Activated gamma-delta T cell (primary cell): ENCODE measurements around the gene CCNY.

ENCODE experiments used
- DNase-seq: peaks from one replicate; lab custom pipeline; 2025; lab: John Stamatoyannopoulos, UW

CCNY gene

DNA sequence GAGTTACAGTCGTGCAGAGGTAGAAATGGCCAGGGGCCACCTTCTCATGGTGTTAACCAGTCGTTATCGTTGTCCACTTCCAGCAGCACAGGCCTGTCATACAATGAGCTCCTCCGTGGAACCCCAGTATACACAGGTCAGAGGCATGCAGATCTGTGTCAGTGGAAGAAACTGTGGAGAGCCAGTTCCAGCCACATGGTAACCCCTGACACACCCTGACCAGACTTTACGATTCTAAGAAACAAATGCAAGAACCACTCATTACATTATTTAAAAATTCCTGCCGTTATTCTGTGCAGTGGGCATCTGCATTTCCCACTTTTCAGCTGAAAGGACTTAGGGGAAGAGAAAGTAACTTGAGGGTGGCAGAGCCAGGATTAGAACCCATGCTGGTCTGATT is 245.3 kb downstream of the CCNY start:
- DNase-seq: no peak

DNA sequence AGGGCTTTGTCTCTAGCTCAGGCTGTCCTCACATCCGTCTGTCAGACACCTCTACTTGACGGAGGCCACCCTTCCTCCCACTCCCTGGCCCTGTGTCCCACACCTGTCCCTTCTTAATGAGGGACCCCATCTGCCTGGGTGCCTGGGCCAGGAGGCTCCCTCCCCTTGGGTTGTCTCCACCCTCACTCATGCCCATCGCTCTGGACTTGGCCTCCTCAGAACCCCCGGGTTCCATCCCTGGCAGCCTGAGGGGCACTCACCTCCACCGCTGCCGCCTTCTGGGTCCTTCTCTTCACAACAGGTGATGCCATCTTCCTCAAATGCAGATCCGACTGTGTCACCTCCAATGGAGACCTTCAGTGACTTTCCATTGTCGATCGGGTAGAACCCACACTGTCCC is 248.6 kb downstream of the CCNY start:
- no peak for DNase-seq

DNA sequence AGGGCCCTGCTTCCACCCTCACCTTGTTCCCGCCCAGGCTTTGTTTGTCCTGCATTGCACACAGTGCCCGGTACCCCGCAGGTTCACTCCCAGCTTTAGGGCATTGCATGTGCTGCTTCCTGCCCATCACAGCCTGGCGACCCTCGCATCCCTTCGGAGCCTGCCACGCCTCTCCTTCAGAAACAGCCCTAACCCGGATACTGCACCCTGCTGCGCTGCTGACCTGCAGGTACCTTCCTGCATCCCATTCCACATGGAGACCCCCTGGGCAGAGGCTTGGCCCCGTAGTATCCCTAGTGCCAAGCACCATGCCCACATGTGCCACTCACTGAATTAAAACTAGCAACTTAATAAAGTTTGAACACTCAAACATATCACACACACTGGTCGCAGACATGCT is 249.0 kb downstream of the CCNY start:
- no peak for DNase-seq

DNA sequence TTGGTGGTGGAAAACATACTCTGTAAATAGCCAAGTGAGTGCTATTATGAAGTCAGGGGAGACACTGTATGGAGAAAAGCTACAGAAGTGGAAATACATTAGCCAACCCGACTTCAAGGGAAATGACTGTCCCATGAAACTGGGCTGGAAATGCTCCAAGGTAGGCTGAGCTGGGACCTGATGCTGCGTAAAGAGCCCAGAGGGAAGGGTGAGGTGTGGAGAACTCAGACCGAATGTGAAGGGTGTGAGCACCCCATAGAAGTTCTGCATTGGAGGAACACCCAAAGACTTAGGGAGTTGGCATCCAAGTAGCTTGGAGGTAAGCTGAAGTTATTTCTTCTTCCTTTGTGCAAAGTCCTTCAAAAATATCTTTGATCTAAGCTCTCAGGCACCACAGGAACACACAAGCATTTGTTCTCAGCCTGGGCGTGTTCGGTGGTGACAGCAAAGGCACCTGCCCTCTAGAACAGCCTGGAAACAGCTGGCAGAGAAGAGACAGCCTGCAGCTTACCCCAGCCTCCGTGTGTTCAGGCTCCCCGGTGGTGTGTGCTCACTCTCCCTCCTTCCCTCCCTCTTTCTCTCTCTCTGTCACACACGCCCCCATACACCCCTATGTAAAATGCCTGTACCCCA is 249.7 kb downstream of the CCNY start:
- no peak for DNase-seq

DNA sequence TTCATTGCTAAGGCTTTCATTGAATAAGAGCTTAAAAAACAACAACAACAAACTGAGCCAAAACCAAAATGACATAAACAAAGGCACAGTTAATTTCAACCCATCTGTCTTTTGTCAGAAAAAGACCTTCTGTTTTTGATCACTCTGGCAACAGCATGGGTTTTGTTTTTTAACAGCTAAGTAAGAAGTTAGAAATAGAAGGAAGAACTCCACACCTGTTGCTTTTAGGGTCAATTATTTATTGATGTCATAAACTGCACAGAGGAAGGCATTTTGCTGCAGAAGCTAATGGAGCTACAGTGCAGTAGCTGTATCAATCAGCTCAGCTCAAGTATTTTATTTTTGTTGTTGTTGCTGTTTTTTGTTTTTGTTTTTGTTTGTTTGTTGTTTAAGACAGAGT is 252.5 kb downstream of the CCNY start:
- DNase-seq: no peak

DNA sequence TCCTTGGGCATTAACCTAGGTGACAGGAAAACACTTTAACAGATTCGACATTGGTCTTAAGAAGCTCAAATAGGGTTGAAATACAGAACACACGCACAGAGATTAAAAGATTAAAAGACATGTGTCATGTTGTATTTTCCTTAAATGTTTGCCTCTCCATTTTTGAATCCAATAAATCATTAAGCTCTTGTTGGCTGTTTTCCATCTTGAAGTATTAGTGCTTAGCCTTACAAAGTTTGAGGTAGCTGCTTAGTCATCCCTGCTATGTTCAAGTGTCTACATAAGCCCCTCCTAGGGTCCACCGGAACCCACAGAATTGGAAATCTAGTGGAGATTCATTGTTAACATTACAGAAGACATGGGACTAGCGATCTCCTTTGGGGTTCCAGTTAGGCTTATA is 256.1 kb downstream of the CCNY start:
- DNase-seq: no peak

DNA sequence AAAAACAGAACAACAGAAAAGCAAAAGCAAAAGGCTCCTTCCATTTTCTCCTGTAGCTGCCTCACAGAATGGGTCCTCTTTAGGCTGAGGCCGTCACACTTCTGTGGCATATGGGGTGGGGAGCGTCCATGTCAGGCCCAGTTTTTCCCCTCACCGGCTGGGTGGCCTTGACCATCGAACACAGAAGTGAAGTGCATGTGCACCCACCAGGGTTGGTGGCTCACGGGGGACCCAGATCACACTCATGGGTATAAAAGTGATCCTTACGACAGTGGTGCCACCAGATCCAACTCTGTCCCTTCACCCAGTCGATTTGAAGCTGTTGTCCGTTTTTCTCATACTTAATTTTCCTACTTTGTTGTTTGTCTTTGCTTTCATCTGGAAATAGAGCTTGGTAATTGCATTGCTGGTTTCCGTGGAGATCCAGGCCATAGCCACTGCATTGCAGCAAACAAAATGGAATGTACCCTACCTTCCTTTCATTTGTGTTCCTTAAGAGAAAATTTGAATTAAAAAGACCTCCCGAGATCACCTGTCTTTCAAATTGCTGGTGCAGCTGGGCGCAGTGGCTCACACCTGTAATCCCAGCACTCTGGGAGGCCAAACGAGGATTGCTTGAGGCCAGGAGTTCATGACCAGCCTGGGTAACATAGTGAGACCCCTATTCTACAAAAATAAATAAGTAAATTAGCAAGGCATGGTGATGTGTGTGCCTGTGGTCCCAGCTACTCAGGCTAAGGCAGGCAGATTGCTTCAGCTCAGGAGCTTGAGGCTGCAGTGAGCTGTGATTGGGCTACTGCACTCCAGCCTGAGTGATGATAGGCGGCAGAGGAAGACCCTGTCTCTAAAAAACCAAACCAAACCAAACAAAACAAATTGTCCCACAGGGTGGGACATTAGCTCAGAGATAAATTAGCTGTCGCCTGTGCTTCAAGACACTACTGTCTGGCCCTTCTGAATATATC is 258.1 kb downstream of the CCNY start:
- DNase-seq: no peak

DNA sequence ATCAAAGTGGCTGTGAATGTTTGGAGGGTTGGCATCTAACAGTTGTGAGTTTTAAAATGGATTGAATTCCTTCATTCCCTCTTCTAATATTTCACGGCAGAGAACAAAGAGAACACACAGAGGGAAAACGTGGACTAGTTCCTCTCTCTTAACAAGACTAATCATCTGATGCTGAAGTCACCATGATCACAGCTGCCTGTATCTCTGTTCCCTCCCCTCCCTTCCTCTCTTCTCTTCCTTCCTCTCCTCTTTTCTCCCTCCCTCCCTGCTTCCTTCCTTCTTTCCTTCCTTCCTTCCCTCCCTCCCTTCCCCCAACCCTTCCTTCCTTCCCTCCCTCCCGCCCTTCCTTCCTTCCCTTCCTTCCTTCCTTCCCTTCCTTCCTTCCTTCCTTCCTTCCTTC is 258.8 kb downstream of the CCNY start:
- DNase-seq: no peak

DNA sequence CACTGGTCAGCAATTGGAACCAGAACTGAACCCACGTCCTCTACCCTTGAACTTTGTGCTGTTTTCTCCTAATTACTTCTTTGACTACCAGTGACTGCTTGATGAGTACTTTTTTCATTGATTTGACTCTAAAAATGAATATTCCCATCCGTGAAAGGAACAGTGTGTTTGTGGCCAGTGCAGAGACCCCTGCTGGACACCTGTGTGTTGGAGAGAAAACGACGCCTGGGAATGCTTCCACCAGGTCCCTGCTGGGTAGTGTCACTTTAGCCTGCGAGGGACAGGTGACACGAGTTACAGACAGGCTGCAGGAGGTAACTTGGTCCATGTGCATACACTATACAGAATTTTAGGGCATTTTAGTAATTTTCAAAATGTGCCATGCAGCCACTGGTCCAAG is 262.1 kb downstream of the CCNY start:
- no peak for DNase-seq

DNA sequence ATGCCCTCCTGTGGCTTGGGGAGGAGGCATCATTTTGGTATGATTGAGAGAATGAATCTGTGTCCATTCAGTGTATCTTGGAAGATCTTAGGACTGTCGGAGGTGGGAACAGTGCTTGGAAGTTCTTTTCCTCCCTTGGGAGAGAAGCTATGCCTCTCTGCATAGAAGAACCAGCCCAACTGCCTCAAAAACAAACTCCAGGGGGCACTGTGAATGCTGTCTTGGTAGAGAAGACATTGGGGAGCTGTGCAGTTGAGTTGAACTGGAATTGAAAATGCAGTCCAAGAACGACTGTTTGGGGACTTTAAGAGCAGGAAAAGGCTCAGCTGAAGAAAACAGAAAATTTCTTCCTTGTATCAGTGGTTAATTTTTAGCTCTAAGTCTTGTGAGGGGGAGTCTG is 263.9 kb downstream of the CCNY start:
- no peak for DNase-seq

DNA sequence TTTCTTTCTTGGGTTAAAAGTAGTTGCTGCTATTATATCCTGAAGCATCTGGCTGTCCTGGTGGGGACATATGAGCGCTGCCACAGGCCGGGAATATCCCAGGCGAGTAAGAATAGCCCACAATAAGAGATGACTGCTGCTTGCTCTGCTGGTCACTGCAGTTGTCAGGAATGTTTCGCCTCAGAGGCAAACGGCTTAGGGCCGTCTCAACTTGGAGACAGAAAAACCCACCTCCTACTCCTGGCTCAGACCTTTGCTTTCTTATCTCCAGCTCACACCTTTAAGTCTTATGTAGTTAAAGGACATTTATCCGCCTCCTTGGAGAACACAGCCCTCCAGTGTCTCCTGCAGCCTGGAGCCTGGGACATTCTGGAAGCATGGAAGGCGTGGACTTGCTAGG is 268.9 kb downstream of the CCNY start, which contains the start of gene GJD4:
GJD4 (plus strand) TSS at position 151 of the 400 bp plus-strand sequence; CDS start at position 378, 227 bp downstream.
- no peak for DNase-seq

DNA sequence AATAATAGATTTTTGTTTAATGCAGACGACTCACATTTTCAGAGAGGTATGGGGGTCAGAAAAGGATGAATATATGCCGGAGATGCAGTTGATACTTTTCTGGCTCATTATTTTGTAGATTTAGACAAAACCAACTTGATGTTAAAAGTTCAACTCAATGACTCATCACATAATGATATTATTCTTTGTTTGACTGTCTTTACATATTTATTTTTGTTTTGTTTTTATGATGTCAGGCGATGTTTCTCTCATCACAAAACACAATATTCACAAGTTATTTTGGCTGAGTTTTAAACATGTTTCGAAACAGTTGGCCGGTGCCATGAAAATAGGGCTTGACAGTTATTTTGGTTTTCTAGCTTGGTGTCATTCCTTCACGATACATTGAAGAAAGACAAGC is 270.1 kb downstream of the CCNY start:
- DNase-seq: no peak

DNA sequence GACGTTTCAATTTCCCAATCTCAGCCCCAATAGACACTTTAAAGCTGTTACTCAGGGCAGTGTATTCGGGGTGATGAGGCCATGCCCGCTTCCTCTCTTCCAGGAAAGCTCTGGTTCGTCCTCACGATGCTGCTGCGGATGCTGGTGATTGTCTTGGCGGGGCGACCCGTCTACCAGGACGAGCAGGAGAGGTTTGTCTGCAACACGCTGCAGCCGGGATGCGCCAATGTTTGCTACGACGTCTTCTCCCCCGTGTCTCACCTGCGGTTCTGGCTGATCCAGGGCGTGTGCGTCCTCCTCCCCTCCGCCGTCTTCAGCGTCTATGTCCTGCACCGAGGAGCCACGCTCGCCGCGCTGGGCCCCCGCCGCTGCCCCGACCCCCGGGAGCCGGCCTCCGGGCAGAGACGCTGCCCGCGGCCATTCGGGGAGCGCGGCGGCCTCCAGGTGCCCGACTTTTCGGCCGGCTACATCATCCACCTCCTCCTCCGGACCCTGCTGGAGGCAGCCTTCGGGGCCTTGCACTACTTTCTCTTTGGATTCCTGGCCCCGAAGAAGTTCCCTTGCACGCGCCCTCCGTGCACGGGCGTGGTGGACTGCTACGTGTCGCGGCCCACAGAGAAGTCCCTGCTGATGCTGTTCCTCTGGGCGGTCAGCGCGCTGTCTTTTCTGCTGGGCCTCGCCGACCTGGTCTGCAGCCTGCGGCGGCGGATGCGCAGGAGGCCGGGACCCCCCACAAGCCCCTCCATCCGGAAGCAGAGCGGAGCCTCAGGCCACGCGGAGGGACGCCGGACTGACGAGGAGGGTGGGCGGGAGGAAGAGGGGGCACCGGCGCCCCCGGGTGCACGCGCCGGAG is 271.4 kb downstream of the CCNY start:
- DNase-seq: peak; percentile 15

DNA sequence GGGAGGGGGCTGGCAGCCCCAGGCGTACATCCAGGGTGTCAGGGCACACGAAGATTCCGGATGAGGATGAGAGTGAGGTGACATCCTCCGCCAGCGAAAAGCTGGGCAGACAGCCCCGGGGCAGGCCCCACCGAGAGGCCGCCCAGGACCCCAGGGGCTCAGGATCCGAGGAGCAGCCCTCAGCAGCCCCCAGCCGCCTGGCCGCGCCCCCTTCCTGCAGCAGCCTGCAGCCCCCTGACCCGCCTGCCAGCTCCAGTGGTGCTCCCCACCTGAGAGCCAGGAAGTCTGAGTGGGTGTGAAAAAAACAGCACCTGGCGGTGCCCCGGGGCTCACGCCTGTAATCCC is 272.0 kb downstream of the CCNY start:
- DNase-seq: no peak

DNA sequence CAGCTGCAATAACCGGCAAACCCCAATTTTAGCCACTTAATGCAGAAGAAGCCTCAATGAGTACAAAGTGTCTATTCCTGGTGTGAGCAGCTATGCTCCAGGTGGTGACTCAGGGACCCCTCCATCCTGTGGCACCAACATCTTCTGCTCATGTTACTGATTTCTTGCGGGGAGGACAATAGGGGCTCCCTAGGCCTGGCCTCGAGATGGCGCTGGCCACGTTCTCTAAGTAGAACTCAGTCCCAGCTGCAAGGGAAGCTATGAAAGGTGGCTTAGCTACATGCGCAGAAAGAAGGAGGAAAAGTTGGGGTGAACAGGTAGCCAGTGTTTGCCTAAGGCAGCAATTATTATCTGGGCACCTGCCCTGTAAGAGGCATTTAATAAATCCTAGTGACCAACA is 275.4 kb downstream of the CCNY start:
- no peak for DNase-seq

DNA sequence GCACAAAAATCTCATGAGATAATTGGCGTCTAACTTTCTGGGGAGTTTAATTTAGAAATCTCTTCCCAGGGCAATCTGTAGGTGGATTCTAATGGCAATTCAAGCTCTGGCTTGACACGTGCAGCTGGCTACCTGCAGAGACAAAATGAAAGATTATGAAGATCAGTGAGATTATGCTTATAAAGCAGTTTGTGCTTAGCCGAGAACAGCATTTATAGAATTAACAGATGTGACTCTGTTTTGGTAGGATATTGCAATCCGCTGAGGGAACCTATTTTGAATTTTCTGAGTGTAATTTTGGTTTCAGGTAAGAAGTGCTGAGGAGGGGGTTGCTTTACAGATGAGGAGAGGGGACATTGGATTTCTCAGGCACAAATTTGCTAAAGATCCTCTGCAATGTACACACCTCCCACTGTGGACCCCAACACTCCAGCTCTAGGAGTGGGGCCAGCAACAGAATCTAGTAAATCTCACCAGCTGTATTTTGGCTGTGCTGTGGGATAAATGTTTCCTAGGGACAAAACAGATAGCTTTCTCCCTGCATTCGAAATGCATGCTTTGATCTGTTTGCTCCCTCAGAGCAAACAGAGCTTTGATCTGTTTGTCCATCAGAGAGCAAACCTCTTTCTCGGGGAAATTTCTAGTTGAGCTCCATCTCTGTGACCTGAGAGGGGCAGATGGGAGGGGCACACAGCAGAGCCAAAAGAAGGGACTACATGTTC is 276.2 kb downstream of the CCNY start:
- DNase-seq: no peak

DNA sequence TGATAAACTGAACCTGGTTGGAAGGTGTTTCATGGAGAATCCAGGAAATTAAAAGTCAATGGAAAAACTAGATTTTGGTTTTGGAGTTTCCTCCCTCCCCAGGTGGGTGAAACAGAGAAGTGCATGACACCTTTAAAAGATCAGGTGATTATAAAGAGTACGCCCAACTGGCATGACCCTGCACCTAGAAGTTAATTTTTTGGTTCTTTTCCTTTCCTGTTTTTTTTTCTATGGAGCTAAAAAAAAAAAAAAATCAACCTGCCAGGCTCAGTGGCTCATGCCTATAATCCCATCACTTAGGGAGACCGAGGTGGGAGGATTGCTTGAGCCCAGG is 276.8 kb downstream of the CCNY start:
- no peak for DNase-seq

DNA sequence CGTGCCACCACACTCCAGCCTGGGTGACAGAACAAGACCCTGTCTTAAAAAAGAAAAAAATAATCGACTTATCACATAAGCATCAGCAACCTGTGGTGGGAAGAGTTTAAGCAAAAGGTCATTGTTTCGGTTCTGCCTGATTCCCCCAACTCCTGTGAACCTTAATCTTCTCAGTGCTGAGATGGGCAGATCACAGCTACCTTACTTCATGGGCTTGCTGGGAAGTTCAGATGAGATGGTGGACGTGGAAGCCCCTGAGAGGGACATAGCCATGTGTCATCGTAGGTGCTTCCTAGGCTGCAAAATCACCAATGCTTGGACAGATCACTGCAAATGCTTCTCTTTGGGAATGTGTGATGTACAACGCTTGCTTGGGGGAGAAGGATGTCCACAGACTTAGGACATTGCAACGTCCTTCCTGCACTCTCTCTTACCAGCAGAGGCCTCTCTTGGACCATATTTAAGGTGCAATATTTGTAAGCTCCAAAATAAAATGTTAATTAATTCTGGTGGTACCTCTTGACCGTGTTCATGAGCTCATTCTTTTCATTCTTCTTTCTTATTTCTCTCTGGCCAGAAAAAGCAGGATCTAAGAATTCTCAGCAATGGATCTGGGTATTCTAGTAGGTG is 277.4 kb downstream of the CCNY start:
- DNase-seq: no peak

DNA sequence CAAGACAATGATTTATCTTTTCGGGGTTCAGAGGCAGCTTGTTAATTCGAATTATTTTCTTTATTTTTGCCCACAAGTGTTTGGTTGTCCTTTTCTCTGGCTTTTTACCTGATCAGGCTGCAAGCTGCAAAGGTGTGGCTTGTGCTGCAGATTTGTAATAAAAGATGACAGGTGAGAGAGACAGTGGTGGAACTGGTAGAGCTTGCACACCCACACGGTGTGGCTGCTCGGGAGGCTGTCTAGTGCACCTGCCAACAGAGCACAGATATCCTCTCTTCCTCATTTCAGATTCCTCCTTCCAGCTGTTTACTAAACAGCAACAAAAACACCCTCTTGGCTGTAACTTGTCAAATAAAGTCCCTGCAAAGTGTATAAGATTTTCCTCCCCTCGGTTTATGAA is 278.0 kb downstream of the CCNY start:
- no peak for DNase-seq
